HG03521 (cell line): ENCODE measurements around the gene ISYNA1.

Experiments used
- ATAC-seq: cut with Tn5 transposase; IDR thresholded peaks from one replicate; pipeline ENCODE4 v1.9.1; 2021; ENCODE audit warnings: mild to moderate bottlenecking, moderate library complexity; ENCODE audit not compliant: unreplicated experiment

Gene ISYNA1

DNA sequence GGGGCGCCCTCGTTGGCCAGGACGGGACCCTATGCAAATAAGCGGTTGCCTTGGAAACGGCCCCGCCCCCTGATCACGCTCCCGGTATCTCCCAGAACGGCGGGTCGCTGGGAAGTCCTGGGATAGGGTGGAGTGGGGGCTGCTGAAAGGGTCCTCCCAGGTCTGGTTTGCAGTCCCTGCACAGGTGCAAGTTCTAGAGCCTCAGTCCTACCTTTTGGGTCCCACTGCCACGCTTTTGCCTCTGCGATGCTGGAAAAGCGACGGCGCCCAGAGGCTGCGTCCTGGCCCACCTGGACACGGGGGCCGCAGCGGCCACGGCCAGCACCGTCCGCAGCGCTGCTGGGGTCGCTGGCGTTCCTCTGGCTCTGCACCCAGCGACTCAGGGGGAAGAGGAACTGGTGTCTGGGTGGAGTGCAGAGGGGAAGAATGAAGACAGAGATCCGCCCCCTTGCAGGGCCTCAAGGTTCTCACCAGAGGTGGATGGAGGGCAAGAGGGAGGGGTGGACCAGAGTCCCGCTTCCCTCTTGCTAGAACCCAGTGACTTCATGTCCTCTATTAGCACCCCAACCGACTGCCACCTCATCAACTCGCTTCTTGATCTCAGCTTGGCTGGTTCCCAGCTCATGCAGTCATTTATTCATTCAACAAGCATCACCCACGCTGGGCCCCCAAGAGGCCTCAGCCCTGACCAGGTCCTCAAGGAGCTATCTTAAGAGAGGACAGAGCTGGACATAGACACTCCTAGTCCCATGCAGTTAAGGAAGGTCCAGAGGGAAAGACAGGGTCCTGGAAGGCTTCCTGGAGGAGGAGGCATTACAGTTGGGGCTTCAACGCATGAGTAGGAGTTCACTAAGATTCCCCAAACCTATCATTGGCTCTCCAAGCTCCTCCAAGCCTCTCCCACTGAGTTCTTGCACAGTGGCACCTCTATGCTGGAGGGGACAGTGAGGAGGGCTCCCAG, 40.4 kb downstream of the ISYNA1 start, which contains the start of gene LRRC25:
TSS of gene LRRC25 (minus strand) at position 381 of the 961 bp plus-strand sequence. CDS start 659 bp downstream, outside the sequence.
- ATAC-seq = no peak

DNA sequence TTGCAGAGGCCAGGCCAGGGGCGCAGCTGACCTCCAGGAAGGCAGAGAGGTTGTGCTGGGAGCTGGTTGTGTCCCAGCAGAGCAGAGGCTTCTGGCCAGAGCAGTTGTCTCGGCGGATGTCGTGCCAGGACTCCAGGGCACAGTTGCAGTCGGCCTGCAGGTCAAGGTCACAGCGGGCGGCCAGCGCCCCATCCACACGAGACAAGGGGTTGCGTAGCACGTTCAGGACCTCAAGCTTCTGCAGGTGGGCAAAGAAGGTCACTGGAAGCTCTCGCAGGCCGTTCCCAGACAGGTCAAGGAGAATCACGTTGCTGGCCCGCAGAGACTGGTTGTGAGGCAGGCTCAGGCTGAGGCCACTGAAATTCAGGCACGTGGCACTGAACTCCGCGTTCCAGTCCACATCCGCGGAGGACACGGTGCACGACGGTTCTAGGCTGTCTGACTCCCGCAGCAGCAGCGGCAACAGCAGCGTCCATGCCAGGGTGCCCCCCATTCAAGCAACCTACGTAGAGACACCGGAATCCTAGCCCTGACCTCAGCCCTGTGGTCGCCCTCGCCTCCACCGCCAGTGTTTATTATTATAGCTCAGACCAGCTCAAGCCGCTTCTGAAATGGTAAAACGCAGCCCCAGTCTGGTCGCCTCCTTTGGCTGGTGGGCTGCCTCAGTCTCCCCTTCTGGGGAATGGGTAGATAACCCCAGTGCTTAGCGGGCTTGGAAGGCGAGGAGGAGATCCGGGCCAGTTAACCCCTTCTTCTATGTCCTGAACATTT, 41.3 kb downstream of the ISYNA1 start:
- no peak for ATAC-seq

- ATAC-seq = no peak
These were observed 44.1 kb downstream of the ISYNA1 start for GRCh38 chr19:18393836-18394235.

GRCh38 chr19:18392926-18393325, 45.0 kb downstream of the ISYNA1 start:
- ATAC-seq = no peak

DNA sequence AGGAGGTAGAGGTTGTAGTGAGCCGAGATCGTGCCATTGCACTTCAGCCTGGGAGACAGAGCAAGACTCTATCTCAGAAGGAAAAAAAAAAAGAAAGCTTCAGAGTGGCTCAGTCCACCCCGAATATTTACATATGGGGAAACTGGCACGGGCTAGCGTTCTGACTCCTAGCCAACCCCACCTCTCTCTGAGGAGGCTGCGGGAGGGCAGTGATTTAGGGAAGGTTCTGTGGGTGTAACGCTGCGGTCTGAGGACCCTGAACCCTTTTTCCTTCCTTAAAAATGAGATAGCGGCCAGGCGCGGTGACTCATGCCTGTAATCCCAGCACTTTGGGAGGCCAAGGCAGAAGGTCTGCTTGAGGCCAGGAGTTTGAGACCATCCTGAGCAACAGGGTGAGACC, 45.5 kb downstream of the ISYNA1 start:
- no peak for ATAC-seq

- ATAC-seq = no peak
These were observed 46.3 kb downstream of the ISYNA1 start for GRCh38 chr19:18391509-18392075.

- no peak for ATAC-seq
These were observed 47.6 kb downstream of the ISYNA1 start for GRCh38 chr19:18390065-18390907.

GRCh38 chr19:18389726-18390064, 48.2 kb downstream of the ISYNA1 start:
- no peak for ATAC-seq

DNA sequence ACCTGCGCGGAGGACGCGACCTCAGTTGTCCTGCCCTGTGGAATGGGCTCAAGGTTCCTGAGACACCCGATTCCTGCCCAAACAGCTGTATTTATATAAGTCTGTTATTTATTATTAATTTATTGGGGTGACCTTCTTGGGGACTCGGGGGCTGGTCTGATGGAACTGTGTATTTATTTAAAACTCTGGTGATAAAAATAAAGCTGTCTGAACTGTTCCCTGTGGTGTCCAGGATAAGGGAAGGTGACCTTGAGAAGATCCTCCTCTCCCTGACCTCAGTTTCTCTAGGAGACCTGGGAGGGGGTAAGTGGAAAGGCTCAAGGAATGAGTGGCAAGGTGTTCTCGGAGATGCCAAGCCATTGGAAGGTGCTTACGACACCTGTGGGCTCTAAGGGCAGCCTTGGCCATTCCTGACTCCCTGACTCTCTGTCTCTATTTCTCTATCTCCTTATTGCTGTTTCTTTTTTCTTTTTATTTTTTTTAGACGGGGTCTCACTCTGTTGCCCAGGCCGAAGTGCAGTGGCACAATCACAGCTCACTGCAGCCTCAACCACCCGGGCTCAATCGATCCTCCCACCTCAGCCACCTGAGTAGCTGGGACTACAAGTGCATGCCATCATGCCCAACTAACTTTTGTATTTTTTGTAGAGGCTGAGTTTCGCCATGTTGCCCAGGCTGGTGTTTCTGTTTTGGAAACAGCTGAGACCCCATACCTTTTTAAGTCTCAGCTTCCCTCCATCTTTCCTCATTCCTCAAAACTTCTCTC, 48.8 kb downstream of the ISYNA1 start:
- ATAC-seq = no peak

DNA sequence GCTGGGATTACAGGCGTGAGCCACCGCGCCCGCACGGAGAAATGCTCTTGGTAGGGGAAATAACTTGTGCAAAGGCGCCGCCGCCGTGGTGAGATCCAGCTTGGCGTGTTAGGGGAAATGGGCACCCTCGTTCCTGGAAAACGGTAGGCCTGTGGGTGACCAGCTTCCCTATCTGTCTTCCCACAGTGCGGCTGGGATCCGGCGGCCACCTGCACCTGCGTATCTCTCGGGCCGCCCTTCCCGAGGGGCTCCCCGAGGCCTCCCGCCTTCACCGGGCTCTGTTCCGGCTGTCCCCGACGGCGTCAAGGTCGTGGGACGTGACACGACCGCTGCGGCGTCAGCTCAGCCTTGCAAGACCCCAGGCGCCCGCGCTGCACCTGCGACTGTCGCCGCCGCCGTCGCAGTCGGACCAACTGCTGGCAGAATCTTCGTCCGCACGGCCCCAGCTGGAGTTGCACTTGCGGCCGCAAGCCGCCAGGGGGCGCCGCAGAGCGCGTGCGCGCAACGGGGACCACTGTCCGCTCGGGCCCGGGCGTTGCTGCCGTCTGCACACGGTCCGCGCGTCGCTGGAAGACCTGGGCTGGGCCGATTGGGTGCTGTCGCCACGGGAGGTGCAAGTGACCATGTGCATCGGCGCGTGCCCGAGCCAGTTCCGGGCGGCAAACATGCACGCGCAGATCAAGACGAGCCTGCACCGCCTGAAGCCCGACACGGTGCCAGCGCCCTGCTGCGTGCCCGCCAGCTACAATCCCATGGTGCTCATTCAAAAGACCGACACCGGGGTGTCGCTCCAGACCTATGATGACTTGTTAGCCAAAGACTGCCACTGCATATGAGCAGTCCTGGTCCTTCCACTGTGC, 49.6 kb downstream of the ISYNA1 start:
- peak; percentile 67 for ATAC-seq

DNA sequence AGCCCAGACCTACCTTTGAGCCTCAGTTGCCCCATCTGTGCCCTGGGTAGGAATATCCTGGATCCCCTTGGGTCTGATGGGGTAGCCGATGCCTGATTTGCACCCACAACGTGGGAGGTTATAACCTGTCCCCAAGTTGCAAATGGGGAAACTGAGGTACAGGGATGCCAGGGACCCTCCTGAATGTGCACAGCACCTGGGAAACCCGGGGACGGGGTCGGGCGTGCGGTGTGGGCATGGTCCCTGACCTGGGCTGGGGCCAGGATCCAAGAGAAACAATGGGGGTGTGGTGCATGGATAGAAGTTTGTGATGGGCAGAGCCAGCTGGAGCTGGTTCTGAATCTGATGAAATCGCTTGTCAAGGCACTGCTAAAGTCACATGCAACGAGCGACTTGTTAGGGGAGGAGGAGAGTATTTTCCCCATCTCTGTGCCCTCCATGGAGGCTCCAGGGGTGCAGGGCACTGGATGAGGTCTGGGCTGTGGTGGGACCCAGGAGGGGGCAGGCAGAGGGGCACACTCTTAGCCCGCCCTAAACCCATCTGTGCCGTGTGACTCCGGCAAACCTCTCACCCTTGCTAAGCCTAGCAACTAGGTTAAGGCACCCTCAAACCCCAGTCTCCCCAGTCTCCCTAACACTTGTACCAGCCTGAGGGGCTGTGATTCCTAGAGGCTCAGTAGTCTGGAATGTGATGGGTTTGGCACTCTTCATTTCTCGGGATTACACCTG, 51.2 kb downstream of the ISYNA1 start:
- no peak for ATAC-seq

- ATAC-seq = no peak
These were observed 52.0 kb downstream of the ISYNA1 start, which contains the start of gene GDF15 for GRCh38 chr19:18385675-18386542. Gene GDF15, plus strand, starts transcription at chr19:18386158. Its CDS starts 32 bp downstream, at chr19:18386190.

- ATAC-seq = no peak
These were observed 52.6 kb downstream of the ISYNA1 start for GRCh38 chr19:18385359-18385674.

GRCh38 chr19:18384775-18385174, 53.2 kb downstream of the ISYNA1 start:
- no peak for ATAC-seq
